ACHN (cell line): ENCODE measurements around the gene NELL1.

Experiments
- DNase-seq: peaks from one replicate; pipeline ENCODE4 v3.0.0-alpha.2; 2015
- in situ Hi-C: cut with HindIII; loops from 2 replicates; pipeline ENCODE4 v1.10.0; 2017; ENCODE audit warnings: low sequenced_read_pairs, low pct_ligation_motif_present, low pct_unique_long_range_greater_than_20kb

The NELL1 gene

GRCh38 chr11:20668844-20669819 lies at the start of gene NELL1:
TSS of gene NELL1 (plus strand) at chr11:20669586.
- in situ Hi-C loops: no loop called here
- peak; percentile 4 for DNase-seq

DNA sequence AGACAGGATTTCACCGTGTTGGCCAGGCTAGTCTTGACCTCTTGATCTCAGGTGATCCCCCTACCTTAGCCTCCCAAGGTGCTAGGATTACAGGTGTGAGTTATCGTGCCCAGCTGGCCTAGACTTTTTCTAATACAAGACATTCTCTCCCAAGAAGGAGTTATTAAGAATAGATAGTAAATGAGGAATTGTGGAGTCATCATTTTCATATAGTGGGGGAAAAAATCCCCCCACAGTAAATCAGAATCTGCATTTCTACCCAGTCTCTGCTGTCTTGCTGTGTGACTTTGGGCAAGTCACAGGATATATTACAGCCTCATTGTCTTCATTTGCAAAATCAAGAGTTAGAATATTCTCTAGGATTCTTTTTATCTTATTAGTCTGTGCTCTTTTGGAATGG lies 48.4 kb upstream of the NELL1 start:
- in situ Hi-C loops: no loop called here
- no peak for DNase-seq

DNA sequence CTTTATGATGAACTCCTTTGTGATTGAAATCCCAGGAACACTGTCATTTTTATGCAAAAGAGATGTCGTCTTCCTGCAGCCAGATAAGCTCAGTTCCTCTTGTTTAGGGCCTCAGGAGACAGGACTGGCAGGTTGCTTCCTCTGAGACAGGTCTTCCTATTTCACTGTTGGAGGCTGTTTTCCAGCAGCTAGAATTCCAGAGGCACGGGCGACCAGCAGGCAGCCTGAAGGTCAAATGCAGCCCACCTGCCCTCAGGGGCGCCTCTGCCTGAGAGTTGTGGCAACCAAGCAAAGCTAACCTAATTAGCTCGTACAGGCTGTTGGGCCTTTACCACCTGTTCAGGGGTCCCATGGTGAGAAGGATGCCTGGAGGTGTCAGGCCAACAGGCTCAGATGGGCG lies 47.7 kb upstream of the NELL1 start:
- no peak for DNase-seq
- in situ Hi-C loops: no loop called here

GRCh38 chr11:20623252-20623651 lies 46.1 kb upstream of the NELL1 start:
- in situ Hi-C loops: no loop called here
- no peak for DNase-seq

- no peak for DNase-seq
- in situ Hi-C loops: no loop called here
Measured at GRCh38 chr11:20626279-20626678, 43.1 kb upstream of the NELL1 start.

DNA sequence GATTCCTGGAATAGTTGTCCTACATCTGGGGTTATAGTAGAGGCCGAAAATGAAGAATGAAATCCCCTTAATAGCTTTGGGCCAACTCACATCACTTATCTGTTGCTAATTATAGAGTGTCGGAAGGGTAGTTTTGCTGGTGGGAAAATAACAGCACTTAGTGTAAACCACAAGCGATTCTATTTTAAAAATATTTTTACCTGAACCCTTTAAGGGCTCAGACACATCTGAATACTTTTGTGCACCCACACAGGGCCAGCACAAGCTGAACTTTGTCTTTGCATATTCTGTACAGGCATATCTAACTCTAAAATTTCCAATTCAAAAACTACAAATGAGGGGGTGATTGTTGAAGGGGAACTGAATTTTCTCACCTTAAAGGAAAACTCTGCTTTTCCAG lies 42.4 kb upstream of the NELL1 start:
- in situ Hi-C loops: no loop called here
- DNase-seq: no peak

DNA sequence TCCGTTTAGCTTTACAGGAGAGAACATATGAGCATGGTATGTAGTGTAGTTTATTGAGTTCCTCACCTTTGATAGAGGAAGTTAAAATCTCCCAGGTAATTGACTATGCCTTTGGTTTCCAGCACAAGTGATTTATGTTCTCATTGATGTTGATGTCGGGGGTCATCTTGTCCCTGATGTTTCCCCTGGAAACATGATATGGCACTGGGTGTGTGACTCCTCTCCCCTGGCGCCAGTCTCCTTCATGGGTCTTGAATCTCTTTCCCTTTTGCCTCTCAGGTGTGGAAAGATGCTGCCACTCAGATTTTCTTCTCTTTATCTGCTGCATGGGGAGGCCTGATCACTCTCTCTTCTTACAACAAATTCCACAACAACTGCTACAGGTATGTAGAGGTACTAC lies 41.7 kb upstream of the NELL1 start:
- in situ Hi-C loops: no loop called here
- no peak for DNase-seq

DNA sequence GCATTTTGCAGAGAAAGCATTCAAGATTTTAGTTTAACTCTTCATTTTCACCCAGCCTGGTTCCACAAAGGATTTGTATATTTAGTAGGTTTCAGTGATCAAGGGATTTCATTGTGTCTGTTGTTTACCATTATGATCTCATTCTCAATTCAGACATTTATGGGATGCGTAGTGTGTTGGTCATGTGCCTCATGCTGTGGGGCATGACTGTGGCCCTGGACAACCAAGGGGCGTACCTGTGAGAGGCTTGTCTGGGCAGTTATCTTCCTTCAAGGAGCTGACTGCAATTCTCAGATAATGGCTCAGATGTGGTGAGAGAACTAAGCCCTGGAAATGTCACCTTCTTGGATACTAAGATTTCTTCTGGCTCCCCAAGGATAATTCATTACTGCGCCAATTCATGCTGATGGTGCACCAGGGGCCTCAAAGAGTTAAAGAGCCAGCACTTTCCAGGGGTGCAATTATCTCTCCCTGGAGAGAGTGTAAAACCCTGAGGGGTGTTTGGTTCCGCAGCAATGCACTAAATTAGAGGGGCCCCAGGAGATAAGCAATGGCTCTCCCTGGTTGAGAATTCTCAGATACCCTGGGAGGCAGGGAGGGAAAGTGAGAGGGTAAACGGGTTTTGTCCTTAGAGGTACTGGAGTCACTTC lies 37.7 kb upstream of the NELL1 start:
- in situ Hi-C loops: no loop called here
- no peak for DNase-seq

DNA sequence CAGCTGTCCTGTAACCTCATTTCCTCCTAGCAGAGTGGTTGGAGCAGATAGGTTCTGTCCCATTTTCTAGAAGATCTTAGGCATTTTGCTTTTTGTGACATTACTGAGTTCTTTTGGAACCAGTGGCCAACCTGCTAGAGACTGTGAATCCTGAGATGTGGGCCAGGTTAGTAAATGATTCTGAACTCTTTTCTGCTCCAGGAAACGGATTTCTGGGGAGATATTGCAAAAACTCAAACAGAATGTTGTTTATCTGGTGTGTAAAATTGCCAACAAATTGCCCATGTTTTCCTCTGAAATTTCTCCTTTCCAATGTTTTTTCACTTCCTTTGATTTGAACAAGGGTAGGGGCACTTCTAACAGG lies 37.2 kb upstream of the NELL1 start:
- in situ Hi-C loops: no loop called here
- DNase-seq: no peak

GRCh38 chr11:20634044-20634443 lies 35.3 kb upstream of the NELL1 start:
- DNase-seq: no peak
- in situ Hi-C loops: no loop called here

GRCh38 chr11:20634781-20635180 lies 34.6 kb upstream of the NELL1 start:
- in situ Hi-C loops: no loop called here
- DNase-seq: no peak

- in situ Hi-C loops: no loop called here
- DNase-seq: no peak
Measured at GRCh38 chr11:20638074-20638473, 31.3 kb upstream of the NELL1 start.

GRCh38 chr11:20639688-20640087 lies 29.7 kb upstream of the NELL1 start:
- DNase-seq: no peak
- in situ Hi-C loops: no loop called here

DNA sequence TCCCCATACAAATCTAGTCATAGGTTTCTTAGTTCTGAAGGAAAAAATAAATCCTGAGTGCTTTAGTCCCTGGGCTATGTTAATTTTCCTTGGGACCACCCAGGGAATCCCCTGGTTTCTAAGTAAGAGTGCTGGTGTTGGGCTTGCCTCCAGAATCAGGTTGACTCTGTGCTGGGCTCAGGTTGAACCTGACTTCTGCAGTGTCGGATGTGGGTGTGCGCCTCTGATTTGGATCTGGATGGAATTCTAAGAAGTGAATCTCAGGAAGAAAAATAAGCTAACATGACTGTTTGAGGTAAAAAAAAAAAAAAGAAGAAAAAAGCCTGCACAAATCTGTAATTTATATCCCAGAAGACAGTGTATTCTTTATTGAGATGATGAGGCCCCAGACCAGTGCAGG lies 29.0 kb upstream of the NELL1 start:
- in situ Hi-C loops: no loop called here
- DNase-seq: no peak

GRCh38 chr11:20644360-20644759 lies 25.0 kb upstream of the NELL1 start:
- no peak for DNase-seq
- in situ Hi-C loops: no loop called here

- DNase-seq: peak; percentile 47
- in situ Hi-C loops: no loop called here
Measured at GRCh38 chr11:20647976-20648565, 21.3 kb upstream of the NELL1 start.

- no peak for DNase-seq
- in situ Hi-C loops: no loop called here
Measured at GRCh38 chr11:20652150-20652806, 17.1 kb upstream of the NELL1 start.

DNA sequence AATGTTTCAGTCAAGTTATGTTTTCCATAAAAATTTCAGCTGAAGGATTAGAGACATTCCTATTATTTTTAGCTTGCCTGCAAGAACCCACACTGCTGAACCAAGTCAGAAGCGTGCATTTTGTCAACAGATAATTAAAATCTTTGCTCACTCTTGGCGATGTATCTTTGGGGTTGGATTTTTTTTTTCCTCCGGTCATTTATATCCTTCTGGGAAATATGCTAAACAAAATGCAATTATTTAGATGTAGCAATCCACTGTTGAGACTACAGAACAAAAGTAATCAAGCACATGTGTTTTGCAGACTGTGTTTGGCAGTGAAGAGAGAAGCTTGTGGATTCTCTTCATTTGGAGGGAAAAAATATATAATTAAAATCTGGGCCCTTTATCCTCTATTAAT lies 15.3 kb upstream of the NELL1 start:
- no peak for DNase-seq
- in situ Hi-C loops: no loop called here

DNA sequence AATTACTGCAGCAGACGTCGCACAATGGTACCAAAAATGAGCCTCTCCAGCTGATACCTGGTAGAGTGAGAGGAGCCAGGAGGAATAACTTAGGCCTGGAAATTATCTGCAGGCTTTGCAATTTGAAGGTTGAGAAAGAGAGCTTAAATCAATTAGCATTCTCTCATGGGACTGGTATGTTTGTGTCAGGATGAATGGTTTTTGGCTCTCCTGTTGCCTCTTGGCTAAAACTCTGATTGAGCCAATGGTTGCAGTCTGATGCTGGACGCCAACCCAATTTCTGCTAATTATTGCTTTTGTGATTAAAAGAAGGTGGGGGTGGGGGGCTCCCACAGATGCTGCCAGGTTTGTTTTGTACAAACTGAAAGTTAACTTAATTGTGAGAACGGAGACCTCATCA lies 12.5 kb upstream of the NELL1 start:
- DNase-seq: no peak
- in situ Hi-C loops: no loop called here
